GM19193 (cell line): Measurements from ENCODE around the gene KNL1.

Experiments used
- POLR2A ChIP-seq: IDR thresholded peaks from 4 replicates; pipeline ENCODE4 v1.6.1; 2011; ENCODE audit not compliant: insufficient read depth, insufficient read length; ENCODE audit errors: extremely low read depth

The KNL1 gene, protein sequence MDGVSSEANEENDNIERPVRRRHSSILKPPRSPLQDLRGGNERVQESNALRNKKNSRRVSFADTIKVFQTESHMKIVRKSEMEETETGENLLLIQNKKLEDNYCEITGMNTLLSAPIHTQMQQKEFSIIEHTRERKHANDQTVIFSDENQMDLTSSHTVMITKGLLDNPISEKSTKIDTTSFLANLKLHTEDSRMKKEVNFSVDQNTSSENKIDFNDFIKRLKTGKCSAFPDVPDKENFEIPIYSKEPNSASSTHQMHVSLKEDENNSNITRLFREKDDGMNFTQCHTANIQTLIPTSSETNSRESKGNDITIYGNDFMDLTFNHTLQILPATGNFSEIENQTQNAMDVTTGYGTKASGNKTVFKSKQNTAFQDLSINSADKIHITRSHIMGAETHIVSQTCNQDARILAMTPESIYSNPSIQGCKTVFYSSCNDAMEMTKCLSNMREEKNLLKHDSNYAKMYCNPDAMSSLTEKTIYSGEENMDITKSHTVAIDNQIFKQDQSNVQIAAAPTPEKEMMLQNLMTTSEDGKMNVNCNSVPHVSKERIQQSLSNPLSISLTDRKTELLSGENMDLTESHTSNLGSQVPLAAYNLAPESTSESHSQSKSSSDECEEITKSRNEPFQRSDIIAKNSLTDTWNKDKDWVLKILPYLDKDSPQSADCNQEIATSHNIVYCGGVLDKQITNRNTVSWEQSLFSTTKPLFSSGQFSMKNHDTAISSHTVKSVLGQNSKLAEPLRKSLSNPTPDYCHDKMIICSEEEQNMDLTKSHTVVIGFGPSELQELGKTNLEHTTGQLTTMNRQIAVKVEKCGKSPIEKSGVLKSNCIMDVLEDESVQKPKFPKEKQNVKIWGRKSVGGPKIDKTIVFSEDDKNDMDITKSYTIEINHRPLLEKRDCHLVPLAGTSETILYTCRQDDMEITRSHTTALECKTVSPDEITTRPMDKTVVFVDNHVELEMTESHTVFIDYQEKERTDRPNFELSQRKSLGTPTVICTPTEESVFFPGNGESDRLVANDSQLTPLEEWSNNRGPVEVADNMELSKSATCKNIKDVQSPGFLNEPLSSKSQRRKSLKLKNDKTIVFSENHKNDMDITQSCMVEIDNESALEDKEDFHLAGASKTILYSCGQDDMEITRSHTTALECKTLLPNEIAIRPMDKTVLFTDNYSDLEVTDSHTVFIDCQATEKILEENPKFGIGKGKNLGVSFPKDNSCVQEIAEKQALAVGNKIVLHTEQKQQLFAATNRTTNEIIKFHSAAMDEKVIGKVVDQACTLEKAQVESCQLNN (N-terminal part only)

DNA sequence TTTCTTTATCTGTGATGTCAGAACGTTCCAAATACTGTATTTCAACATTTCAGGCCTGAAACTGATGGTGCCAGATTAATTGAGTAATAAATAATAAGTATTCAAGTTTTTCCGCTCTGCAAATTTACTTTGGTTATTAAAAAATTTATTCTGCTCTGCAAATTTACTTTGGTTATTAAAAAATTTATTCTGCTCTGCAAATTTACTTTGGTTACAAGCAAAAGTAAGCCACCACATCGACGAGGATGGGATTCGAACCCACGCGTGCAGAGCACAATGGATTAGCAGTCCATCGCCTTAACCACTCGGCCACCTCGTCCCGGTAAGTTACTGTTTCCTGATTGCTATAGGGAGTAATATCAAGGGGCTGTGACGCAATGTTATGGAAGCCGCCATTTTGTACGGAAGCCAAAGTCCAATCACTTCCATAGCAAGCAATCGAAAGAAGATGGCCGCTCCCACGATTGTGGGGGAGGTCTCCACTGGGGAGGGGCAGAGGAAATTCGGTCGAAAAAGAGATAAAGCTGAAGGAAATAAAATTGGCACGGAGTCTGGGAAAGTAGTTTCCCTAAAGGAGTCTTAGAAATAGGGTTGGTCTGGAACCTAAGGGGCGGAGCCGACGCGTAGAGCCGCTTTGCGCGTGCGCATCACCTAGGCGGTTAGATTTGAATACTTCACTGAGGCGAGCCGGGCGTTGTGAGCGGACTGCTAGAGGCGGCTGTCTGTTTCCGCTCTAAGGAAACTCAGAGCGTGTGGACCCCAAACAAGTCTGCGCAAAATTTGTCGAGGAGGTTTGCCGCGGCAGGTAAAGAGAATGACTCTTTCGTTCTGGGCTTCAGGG lies at the start of gene KNL1:
Gene KNL1, plus strand, starts transcription at position 662 of the 841 bp plus-strand sequence. CDS start 8,683 bp downstream, outside the sequence.
- peak; percentile 69 for TF ChIP-seq POLR2A

- TF ChIP-seq POLR2A = no peak
Measured at GRCh38 chr15:40545457-40545856, 48.6 kb upstream of the KNL1 start.

DNA sequence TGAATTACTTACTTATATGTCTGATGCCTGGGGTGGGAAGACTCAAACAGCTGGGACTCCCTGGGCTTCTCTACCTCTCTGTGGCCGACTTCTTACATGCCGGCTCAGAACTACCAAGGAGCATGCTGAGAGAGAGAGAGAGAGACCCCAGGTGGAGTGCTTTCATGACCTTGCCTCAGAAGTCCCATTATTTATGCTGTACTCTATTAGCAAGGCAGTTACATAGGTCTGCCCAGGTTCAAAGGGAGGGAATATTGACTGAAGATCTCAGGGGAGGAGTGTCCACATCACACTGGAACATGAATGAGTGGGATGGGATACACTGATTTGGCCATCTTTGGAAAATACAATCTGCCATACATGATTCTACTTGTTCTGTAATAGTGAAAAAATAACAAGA lies 45.4 kb upstream of the KNL1 start:
- TF ChIP-seq POLR2A = no peak

DNA sequence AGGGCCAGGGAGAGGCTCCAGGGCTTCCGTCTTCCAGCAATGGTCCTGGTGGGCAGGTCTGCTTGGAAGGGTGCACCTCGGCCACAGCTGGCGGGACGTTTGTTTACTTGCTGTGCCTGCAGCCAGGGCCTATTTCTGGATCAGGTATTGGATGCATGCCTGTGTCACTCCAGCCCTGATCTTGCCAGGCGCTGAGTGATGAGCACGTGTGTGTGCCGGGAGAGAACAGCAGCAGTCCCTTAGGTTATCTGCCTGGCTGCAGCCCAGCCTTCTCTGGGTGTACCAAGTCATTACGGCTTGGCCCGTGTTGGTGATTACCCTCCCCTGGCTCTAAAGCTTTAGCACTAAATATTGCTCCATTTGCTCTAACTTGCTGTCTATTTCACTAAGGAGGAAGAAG lies 44.2 kb upstream of the KNL1 start:
- no peak for TF ChIP-seq POLR2A

DNA sequence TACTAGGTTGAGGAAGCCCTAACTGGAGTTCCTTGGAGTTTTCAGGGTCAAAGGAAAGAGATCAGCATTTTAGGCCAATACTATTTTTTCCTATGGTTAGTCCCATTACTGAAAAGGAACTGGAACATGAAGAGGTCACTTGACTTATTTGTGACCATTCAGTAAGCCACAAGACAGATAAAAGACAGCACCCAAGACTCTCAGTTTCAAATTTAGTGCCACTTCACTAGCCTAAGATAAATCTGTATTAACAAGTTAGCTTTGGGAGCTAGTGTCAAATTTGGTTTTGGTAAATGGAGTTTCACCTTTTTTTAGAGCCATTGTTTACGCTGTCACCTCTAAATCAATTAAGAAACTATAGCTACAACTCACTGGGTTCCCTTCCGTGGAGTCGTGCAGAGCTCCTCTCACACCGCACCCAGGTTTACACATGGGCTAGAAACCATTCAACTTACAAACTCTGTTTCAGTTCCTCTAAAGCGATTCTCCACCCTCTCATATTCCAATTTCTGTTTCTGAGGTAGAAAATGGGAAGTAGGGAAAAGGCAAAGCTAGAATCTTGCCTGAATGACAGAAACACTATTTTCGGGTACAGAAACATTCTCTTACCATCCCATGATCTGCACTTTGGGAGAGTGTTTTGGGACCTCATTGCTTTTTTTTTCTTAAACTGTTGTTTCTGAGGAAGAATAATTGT lies 43.6 kb upstream of the KNL1 start:
- TF ChIP-seq POLR2A = no peak

- no peak for TF ChIP-seq POLR2A
Measured at GRCh38 chr15:40554161-40554525, 39.9 kb upstream of the KNL1 start.

GRCh38 chr15:40555876-40556275 lies 38.2 kb upstream of the KNL1 start:
- no peak for TF ChIP-seq POLR2A

DNA sequence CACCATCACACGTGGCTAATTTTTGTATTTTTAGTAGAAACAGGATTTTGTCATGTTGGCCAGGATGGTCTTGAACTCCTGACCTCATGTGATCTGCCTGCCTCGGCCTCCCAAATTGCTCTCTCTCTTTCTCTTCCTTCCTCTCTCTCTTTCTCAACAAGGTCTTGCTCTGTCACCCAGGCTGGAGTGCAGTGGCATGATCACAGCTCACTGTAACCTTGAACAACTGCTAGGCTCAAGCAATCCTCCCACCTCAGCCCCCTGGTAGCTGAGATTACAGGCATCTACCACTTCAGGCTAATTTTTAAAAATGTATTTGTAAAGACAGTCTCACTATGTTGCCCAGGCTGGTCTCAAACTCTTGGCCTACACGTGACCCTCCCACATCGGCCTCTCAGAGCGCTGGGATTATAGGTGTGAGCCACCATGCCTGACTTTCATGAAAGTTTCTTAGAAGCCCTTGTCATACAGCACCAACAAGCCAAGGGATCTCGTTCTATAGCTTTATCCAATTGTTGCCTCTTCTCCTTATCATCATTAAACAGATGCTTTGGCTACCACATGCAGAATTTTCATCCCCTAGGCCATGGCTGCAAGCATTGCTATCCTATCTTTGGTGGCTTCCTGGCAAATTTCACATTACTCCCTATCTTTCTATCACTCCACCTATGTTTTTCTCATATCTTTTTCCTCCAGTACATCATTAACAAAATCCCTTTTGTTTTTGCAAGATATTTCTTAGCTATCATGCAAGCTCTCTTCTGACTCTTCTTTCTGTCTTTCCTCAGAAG lies 34.9 kb upstream of the KNL1 start:
- no peak for TF ChIP-seq POLR2A

- TF ChIP-seq POLR2A = no peak
Measured at GRCh38 chr15:40562691-40563090, 31.4 kb upstream of the KNL1 start.

DNA sequence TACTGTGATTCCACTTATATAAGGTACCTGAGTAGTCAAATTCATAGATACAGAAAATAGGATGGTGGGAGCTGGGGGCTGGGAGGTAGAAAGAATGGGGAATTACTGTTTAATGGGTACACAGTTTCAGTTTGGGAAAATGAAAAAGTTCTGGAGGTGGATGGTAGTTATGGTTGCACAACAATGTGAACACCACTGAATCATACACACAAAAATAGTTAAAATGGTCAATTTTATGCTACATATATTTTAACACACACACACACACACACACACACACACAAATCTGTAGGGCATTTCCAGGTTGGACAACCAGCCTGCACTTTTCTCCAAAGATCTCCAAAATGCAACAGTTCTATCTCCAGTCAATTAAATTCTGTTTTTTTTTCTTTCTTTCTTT lies 30.6 kb upstream of the KNL1 start:
- no peak for TF ChIP-seq POLR2A

- TF ChIP-seq POLR2A = peak; percentile 91
Measured at GRCh38 chr15:40564591-40565332, 29.3 kb upstream of the KNL1 start, which contains the start of gene CCDC32. TSS of gene CCDC32 (minus strand) at chr15:40565042. CDS start at chr15:40563015, 2,027 bp downstream.
